Activated CD4-positive, alpha-beta T cell treated with anti-CD3 and anti-CD28 coated beads, Interleukin-2, Interleukin-6, amounts not matched to agents 100 ng/mL and 50 ng/mL, durations not matched to agents 16 hours and 8 hours (primary cell): Measurements from ENCODE around the gene MUSK.
"Not testable (repeated sequence)": the region's sequence is repeated elsewhere in the genome, so short reads cannot be mapped to it uniquely, and the experiment has no call there.

ENCODE experiments used
- DNase-seq: peaks from one replicate; pipeline ENCODE4 v3.0.0-alpha.2; 2020

Gene MUSK

GRCh38 chr9:110765926-110766325, 97.3 kb downstream of the MUSK start:
- no peak for DNase-seq

- DNase-seq = no peak
These were observed 99.0 kb downstream of the MUSK start for GRCh38 chr9:110767559-110768063.

- DNase-seq = no peak
These were observed 100.3 kb downstream of the MUSK start for GRCh38 chr9:110768886-110769285.

GRCh38 chr9:110769667-110770066, 101.1 kb downstream of the MUSK start:
- no peak for DNase-seq

DNA sequence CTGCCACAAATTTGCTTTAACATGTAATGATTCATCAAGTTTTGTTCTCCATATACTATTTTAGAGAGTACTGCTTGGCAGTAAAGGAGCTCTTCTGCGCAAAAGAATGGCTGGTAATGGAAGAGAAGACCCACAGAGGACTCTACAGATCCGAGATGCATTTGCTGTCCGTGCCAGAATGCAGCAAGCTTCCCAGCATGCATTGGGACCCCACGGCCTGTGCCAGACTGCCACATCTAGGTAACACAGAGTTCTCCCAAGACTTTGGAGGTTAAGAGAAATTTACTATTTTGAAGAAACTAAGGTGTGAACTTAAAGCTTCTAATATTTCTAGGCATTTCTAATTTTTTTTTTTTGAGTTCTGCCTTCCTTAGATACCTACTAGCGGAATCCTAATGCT, 107.1 kb downstream of the MUSK start:
- no peak for DNase-seq

DNA sequence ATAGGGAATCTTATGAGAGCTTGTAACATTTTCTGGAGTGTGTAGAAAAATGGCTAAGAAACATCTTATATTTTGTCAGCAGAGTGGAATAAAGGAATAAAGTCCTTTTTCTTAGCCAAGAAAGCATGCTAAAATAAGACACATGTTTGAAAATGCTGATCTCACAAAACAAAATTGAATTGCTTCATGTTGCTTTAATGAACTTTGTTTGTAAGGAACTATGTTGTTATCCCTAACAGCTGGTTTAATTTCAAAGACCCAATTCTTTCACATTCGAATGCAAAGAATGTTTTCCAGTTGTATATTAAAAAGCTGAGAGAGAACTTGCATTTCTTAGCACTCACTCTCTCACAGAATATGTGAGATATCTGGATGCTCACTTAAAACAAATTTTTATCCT, 107.6 kb downstream of the MUSK start:
- DNase-seq = no peak

GRCh38 chr9:110777196-110777875, 108.7 kb downstream of the MUSK start:
- DNase-seq = no peak

GRCh38 chr9:110777876-110778215, 109.3 kb downstream of the MUSK start:
- DNase-seq = no peak

DNA sequence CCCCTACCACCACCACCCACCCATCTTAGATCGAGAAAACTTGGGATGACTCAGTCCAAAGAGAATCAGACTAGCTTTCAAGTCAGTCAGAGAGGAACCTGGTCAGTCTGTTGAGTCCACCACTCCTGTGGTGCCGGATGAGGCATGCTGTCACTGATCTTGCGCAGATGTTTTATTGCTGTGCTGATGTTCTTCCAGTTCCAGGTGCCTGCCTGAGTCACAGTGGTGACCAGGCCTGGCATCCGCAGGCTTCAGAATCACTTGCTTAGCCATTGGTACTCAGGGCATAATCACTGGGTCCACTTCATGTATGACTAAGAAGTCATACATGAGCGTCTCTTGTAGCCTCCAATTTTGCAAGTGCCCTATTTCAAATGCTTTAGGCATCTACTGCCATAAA, 114.1 kb downstream of the MUSK start:
- no peak for DNase-seq

GRCh38 chr9:110784309-110784708, 115.7 kb downstream of the MUSK start:
- no peak for DNase-seq

DNA sequence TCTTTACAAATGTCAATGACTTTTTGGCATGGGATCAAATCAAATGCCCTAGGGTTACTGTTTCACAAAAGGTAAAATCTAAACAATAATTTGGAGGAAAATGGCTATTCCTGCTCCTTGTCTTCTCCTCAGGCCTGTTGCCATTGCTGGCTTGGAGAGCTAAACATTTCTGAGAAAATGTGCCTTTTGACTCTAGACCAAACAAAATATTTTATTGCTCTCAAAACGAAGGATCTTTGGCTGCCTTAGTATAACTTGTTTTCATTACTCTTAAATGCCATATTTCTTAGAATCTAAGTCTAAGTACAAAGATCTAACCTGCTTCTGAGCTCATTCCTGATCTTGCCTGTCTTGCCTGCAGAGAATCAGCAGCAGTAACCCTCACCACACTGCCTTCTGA, 116.6 kb downstream of the MUSK start:
- no peak for DNase-seq

DNA sequence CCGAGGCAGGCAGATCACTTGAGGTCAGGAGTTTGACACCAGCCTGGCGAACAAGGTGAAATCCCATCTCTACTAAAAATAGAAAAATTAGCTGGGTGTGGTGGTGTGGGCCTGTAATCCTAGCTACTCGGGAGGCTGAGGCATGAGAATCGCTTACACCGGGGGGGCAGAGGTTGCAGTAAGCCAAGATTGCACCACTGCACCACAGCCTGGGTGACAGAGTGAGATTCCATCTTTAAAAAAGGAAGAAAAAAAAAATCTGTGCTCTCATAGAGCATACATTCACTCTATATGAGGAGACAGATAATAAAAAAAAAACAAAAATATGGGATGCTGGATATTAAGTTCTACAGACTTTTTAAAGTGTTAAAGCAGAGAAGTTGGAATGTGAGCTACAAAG, 119.8 kb downstream of the MUSK start:
- DNase-seq = not testable (repeated sequence)

DNA sequence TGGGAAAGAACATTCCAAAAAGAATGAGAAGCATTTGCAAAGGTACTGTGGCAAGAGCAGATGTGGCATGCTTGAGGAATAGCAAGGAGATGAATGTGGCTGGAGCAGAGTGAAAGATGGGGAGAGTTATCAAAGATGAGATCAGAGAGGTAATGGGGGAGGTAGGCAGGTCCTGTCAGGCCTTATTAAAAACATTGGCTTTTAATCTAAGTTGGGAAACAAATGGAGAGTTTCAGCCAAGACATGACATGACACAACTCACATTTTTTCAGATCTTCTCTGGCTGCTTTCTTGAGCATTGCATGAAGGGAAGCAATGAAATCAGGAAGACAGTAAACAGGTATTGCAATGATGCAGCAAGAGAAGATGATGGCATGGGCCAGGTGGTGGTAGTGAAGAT, 120.3 kb downstream of the MUSK start:
- DNase-seq = no peak

DNA sequence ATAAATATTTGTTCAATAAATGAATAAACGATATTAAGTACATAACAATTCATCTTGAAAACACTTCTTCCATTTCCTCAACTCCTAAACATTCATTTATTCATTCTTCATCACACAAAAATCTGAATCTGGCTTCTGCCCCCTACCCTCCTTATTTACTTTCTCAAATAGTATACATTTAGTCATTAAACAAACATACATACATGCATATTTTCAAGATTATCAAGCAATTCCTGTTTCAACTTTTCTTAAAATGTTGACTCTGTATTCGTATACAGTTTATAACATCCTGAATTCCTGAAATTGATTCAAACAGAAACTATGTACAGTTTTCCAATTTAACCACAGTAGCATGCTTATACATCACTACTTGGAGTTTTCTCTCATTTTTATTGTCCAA, 129.0 kb downstream of the MUSK start:
- DNase-seq = no peak

- no peak for DNase-seq
These were observed 130.8 kb downstream of the MUSK start for GRCh38 chr9:110799396-110799795.

DNA sequence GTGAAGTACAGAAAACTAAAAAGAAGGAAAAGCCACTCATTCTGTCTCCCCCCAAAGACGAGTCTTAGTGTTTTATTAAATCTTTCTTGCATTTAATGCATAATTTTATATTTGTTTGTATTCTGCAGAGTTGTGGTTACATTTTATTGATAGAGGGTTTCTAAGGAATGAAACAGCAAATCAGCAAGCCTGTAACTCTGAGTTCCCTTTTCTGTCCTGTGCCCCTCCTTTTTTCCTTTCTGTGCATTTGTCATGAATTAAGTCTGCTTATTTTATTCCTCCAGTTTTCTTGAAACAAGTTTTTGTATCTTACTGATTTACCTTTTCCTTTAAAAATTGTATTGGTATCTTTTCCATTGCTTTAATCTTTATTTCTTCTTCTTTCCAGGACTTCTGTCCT, 132.8 kb downstream of the MUSK start:
- DNase-seq = no peak

- no peak for DNase-seq
These were observed 133.9 kb downstream of the MUSK start for GRCh38 chr9:110802416-110803035.

- no peak for DNase-seq
These were observed 139.5 kb downstream of the MUSK start for GRCh38 chr9:110807956-110808598.

DNA sequence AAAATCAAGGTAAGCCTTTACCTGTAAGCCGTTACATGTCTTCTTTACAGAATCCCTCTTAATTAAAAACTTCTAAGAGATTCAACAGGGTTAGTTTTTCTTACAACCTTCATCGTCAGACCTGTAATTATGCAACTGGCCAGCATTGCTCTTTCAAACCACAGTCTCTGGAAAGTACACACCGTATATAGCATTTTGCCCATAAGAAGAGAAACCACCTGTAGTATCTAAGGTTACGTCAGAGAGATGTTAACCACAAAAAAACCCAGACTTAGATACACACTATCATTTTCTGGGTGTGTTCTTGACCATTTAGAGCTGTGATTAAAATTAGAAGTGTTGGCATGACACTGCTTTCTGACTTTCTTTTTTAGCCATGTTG, 140.0 kb downstream of the MUSK start:
- peak; percentile 30 for DNase-seq

DNA sequence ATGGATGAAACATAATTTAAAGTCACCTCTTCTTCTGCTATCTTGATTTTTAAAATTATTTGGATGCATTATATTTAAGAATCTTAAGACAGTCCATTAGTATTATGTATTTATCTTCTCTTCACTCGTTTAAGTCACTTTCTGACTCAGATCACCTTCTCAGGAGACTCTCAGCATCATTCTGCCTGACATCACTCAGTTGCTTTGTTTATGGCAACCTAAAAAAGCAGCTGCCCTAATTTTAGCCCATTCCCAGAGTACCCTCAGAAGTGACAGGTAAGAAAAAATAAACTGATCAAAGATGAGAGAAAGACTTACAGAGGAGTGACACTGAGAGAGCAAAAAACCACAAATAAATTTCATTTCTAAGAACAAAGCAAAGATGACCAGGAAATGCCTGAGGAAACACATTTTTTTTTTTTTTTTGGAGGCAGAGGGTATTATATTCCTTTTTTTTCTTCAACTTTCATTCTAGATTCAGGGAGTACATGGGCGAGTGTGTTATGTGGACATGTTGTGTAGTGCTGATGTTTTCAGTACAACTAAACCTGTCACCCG, 140.5 kb downstream of the MUSK start:
- no peak for DNase-seq

DNA sequence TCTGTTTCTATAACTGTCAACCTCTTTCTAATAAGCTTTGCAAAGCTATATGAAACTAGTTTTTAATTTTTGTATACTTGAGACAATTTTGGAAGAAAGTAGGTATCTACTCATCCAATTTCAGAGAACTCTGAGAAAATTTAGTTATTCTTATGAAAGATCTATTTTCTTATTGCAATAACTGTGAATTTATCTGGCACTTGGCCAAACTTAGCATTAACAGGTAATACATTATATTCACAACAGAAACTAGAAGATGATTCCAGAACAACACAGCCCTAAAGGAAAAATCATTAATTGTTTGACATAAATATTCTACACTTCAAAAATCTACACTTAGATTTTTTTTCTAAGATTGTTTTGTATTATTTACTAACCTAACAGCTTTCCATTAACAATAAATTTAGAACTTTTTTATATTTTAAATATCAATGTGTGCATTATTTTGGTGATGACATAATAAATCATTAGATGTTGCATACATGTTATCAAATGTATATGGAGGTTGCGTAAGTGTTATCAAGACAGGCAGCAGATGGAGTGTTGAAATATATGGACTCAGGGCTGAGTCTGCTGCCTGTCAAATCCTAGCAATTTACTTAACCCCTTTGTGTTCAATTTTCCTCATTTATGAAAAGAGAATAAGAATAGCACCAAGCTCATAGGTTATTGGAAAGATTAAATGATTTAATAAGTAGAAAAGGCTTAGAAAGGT, 141.8 kb downstream of the MUSK start:
- no peak for DNase-seq

DNA sequence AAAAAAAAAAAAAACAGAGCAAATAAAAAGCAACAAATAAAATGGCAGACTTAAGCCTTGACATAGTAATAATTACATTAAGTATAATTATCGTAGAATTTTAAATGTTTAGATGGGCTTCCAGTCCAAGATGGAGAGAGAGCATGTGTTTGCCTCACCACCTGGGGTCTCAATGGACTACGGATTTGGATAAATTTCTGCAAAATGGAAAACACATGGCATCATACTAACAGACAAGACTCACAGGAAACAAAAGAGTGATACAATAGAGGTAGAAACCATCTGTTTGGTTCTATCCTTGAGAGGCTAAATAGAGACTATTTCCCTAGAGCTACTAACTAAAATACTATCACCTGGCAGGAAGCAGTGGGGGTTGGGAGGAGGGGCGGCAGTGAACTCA, 144.3 kb downstream of the MUSK start:
- DNase-seq = no peak

GRCh38 chr9:110814159-110814558, 145.6 kb downstream of the MUSK start:
- no peak for DNase-seq

DNA sequence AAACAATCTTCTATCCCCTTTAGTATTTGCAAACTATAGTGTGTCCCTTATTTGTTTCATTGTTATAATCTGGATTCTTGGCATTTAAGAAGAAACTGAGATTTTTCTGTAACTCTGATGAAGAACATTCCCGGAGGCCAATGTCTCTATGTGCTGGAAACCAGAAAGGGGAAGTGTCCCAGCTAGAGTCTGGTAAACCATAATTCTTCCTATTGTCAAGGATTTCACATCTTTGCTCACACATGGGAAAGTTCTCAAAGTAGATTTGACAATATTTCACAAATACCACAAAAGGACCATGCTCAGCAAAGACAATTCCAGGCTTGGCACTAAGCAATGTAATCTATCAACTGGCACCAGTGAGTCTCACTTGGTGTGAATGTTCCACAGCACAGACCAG, 146.8 kb downstream of the MUSK start:
- no peak for DNase-seq
